SW 1271 (cell line): Measurements from ENCODE around the gene HTD2.

ENCODE experiments used
- DNase-seq, 2 experiments: peaks; one replicate each; lab custom pipeline; 2025; lab: John Stamatoyannopoulos, UW

HTD2 gene

GRCh38 chr3:58357402-58357801, 51.1 kb downstream of the HTD2 start:
- DNase-seq: no peak

- no peak for DNase-seq
Measured at GRCh38 chr3:58358092-58358491, 51.8 kb downstream of the HTD2 start.

- no peak for DNase-seq
Measured at GRCh38 chr3:58358808-58359207, 52.5 kb downstream of the HTD2 start.

- no peak for DNase-seq
Measured at GRCh38 chr3:58359621-58360020, 53.3 kb downstream of the HTD2 start.

GRCh38 chr3:58361866-58362265, 55.5 kb downstream of the HTD2 start:
- DNase-seq: no peak

- no peak for DNase-seq
Measured at GRCh38 chr3:58366699-58367098, 60.4 kb downstream of the HTD2 start.

GRCh38 chr3:58369038-58369437, 62.7 kb downstream of the HTD2 start:
- DNase-seq: no peak
